CD4-positive, alpha-beta T cell treated with Interleukin-6 for 4 hours (primary cell): ENCODE results near the gene YTHDF1.

Experiments used
- DNase-seq: peaks from one replicate; pipeline ENCODE4 v3.0.0-alpha.2; 2020; ENCODE audit warnings: mixed read lengths

The YTHDF1 gene

DNA sequence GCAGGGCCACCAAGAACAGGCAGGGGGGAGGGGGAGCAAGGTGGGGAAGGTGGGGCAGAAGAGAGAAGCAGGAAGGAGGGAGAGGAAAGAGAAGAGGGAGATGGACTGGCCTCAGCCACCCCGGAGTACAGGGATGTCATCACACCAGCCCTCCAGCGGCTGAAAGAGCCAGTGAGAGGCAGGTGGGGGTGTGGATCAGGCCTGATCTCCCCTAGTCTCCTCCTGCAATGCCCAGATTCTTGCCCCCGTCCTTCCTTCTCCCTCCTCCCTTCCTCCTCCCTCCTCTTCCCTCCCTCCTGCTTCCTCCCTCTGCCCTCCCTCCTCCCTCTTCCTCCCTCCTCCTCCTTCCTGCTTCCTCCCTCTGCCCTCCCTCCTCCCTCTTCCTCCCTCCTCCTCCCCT is 61.5 kb downstream of the YTHDF1 start:
- DNase-seq, result no peak

DNA sequence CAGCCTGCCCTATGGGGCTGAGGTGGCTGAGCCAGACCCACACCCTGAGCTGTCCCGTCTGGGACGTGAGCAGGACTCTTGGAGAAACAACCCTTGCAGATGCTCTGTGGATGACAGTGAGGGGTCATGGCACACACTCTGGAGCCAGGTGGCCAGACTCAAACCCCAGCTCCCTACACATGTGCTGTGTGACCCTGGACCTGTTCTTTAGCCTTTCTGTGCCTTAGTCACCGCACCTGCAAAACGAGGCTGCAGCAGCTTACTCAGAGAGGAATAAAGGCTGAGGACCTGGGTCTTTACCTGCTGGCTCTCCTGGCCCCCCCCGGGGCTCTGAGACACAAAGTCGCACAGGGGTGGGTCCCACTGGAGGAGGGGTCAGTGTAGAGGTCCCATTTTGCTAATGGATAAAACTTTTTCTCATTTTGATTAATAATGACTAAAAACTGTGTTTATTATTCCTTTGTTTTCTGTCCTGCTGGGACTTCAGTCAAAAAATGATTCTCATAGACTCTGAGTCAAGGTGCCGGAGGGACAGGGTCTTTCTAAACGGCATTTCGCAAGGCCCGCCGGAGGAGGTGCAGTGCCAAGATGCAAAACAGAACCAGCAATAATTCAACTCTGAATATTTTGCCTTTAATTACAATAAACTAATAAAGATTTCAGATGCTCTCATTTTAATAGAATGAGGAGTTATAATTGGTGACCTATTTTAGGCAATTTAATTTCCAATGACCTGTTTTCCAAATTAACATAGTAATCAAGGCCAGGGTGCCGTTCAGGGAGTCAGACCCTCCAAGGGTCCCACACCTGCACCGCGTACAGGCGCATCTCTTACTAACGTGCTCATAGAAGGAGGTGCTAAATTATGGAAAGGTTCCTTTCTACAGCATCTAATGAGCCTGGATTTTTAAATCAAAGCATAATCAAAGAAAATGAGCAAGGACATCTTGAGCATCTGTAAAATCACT is 62.4 kb downstream of the YTHDF1 start:
- no peak for DNase-seq

DNA sequence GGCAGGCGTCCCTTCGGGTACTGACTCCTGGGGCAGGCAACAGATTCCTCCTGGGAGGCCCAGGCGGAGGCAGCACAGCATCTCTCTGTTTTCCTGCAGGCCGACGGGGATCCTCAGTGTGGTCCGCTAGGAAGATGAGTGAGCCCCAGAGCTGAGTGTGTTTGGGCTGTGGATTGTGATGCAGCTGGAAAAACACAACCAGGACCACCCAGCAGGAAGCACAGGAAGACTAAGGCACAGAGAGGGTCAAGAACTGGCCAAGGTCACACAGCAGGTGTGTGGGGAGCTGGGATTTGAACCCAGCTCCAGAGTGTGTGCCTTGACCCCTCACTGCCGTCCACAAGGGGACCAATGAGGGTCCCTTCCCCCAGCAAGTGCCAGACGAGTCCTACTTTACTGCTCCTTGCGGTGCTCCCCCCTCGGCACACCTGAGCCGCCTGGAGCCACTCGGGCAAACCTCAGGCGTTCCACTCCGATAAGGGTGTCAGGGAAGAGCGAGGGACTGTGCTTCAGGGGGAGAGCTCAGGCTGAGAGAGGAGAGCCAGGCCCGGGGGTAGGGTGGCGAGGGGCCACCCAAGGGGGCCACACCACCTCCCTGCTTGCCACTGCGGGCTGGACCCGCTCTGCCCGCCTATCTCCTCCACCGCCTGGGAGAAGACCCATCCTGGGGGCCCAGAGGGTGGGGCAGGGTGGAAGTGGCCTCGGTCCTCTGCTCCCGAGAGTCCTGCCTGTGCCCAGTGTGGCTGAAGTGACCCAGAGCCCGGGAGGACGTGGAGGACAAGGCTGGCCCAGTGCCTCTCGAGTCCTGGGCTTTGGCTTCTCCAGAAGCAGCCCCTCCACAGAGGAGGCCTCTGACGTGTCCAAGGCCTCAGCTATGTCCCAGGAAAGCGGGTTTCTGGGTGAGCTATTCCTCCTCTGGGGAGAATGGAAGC is 63.3 kb downstream of the YTHDF1 start:
- DNase-seq, result no peak

DNA sequence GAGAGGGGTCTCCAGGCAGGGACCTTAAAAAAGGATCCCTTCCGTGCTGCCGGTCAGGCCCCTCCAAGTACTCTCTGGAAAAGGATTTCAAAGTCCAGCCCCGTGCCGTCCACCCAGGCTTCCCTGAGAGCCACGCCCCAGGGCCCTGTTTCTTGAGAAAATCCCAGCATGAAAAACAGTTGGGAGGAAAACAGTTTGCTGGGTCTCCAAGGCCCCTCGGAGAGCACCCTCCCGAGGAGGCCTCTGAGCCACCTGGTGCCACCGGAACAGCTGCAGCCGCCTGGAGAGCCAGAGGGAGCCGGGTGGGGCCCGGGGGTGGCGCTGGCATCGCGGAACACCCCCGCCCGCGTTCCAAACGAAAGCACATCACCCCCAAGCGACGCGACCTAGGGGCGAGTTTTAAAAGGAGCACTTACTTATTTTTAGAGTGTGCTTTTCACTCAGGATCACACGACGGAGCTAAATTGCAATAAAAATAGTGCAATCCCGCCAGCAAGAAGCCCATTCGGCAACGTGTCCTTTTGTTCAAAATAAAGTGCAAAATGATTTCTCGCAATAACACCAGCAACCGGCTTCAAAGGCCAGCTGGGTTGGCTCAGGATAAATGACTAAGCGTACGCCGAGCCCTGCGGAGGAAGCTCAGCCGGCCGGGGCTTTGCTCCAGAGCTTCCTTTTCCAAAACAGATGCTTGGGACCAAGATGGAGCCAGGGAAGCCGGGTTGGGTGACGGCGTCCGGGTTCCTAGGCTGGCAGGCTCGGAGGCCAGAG is 64.2 kb downstream of the YTHDF1 start:
- no peak for DNase-seq

DNA sequence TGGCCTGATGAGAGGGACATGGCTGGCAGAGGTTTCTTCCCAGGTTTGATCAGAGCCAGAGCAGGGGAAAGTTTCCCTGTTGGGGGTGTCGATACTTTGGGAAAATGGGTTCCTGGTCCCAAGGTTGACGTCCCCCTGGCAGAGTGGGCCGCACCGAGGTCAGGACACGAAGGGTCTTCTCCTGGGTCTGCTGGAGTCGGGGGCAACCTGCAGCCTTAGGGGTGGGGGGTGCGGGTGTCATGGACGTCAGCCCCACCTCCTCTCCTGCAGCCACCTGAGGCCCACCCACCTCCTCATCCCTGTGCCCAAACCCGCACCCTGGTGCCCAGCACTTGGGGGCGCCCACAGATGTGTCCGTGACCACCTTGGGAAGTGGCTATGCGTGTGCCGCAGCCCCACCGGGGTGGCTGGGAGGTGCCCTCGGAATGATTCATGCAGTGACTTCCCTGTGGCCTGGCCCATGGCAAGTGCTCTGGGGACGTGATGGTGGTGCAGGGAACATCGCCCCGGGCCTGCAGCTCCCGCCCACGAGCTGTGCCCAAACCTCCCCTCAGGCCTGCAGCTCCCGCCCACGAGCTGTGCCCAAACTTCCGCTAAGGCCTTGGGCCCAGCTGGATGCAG is 64.9 kb downstream of the YTHDF1 start:
- DNase-seq, result no peak

DNA sequence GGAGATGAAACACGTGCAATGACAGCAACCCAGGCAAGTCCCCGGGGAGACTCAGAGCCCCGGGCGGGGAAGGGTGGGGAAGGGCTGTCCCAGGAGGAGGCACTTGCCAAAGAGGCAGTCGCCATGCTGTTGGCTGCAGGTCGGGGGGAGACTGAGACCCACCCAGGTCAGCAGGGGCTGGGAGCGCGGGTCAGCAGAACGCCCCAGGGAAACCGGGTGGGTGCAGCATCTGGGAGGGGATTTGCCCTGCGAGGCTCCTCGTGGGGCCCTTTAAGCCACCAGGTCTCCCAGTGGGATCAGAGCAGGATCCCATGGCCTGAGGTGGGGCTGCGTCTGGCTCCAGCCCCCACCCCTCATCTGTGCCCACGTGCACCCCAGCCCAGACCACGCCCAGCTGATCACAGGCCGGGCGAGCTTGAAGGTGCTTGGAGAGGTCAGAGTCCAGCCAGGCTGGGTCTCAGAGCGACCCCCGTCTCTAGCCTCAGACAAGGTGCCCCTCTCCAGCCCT is 65.5 kb downstream of the YTHDF1 start:
- no peak for DNase-seq

DNA sequence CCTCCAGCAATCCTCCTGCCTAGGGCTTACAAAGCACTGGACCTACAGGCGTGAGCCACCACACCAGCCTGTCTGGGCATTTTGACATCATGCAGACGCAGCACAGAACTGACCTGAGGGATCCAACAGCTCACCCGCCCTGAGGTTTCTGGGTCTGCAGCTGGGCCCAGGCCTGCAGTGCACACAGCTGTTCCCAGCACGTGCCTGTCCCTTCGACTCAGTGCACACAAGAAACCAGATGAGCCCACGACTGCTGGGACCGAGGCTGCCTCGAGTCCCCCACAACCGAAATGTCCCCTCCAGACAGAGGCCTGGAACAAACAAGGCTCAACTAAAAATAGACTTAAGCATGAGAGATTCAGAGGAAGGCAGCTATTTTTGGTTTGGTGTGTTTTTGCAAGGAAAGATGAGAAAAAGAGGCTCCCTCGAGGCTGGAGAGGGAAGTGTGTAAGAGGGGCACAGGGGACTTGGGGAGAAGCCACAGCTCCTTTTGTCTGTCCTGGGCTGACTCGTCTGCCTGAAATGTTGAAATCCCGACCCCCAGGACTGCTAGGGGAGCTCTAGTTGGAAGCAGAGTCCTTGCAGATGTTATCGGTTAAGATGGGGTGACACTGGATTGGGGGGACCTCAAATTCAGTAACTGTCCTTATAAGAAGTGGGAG is 66.3 kb downstream of the YTHDF1 start:
- no peak for DNase-seq

DNA sequence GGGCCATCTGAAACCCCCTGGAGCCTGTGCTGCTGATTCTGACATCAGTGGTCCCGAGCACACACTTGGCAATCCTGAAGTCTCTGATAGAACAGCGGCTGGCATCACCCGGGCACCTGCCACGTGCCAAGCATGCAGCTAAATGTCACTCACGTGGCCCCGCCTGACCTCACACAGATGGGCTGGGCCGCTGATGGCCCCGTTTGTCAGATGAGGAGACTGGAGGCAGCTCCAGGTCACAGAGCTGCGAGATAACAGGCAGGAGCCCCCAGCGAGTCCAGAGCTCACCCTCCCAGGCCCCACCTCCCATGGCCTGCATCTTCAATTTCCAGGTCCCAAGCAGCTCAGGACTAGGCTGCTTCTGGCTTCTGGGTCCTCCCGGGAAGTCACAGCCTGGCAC is 67.2 kb downstream of the YTHDF1 start:
- no peak for DNase-seq

DNA sequence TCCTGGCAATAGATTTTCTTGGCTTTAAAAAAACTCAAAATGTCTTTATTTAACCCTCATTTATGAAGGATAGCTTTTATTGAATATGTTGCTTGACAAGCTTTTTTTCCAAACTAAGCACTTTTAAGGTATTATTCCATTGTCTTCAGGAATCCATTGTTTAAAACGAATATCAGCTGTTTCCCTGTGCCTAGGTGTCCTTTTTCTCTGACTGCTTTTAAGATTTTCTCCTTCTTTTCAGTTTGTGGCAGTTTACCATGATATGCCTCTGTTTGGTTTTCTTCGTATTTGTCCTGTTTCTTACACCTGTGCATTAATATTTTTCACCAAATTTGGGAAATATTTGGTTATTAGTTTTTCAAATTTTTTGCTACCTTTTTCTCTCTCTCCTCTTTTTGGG is 68.4 kb downstream of the YTHDF1 start:
- no peak for DNase-seq
